HCT116 (cell line): ENCODE data around the gene OPN4.

ENCODE experiments used
- CEBPB ChIP-seq: IDR thresholded peaks from 2 replicates; pipeline ENCODE4 v1.6.1; 2012; ENCODE audit warnings: low read depth
- EGR1 ChIP-seq: IDR thresholded peaks from 2 replicates; pipeline ENCODE4 v1.6.1; 2012; ENCODE audit warnings: low read depth
- EZH2 ChIP-seq: fragments of 200-600 bp; sonication (generic); IDR thresholded peaks from 2 replicates; pipeline ENCODE4 v1.6.1; 2017; ENCODE audit warnings: antibody characterized with exemption, mixed run types
- POLR2A ChIP-seq: IDR thresholded peaks from 2 replicates; pipeline ENCODE4 v1.7.0; 2011; ENCODE audit warnings: borderline replicate concordance; ENCODE audit not compliant: insufficient read depth, insufficient read length; ENCODE audit errors: extremely low read depth
- POLR2AphosphoS5 ChIP-seq: IDR thresholded peaks from 2 replicates; pipeline ENCODE4 v1.6.1; 2011; ENCODE audit warnings: mild to moderate bottlenecking, low read depth, low read length, moderate library complexity
- RAD21 ChIP-seq: IDR thresholded peaks from 2 replicates; pipeline ENCODE4 v1.6.1; 2012; ENCODE audit warnings: low read depth, mild to moderate bottlenecking
- YY1 ChIP-seq: IDR thresholded peaks from 2 replicates; pipeline ENCODE4 v1.6.1; 2011; ENCODE audit warnings: low read length, low read depth, moderate library complexity, mild to moderate bottlenecking; ENCODE audit not compliant: insufficient replicate concordance; ENCODE audit errors: extremely low read depth
- ZNF274 ChIP-seq: fragments of 200-500 bp; sonication (Bioruptor generic); IDR thresholded peaks from 2 replicates; pipeline ENCODE4 v1.6.1; 2014; ENCODE audit warnings: mild to moderate bottlenecking, low read depth, low read length, inconsistent platforms
- TF ChIP-seq, protein P1 (sequence below), 3 experiments: fragments of 200-600 bp in 1 of 3; sonication (generic) in 1 of 3; IDR thresholded peaks in 2 of 3; conservative IDR thresholded peaks in 1 of 3; 2 replicates each; pipeline ENCODE4 v1.5.1; 2012 to 2017; ENCODE audit warnings: low read depth in 2 of 3, low read length in 2 of 3, antibody characterized with exemption in 1 of 3, borderline replicate concordance in 1 of 3, control low read depth in 1 of 3, mild to moderate bottlenecking in 1 of 3, mixed read lengths in 1 of 3, mixed run types in 1 of 3, moderate library complexity in 1 of 3; ENCODE audit not compliant: insufficient read depth in 1 of 3
- TF ChIP-seq, protein P2 (sequence below): IDR thresholded peaks from 2 replicates; pipeline ENCODE4 v1.6.1; 2012
- TF ChIP-seq, protein P3 (sequence below): IDR thresholded peaks from 2 replicates; pipeline ENCODE4 v1.6.1; 2012; ENCODE audit warnings: low read depth

DNA sequence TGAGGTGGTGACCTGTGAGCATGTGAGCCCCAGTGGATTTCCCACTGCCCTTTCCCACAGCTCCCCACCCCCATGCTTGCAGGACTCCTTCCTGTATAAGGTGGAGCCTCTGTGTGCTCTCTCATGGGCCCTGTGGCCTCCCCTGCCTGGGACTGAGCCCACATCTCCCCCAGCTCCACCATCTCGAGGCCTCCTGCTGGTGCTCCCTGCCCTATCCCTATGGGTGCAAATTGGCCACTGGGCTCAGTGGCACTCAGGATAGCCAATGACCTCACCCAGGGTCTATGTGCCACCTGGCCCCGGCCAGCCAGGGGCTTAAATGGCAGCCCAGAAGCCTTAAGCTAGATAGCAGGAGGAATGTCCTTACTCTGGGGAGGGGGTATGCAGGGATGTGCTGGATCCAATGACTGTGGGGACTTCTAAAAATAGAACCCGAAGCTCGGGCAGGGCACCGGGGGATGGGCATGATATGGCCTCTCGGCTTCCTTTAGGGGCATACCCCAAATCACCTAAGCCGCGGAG is 16.0 kb downstream of the OPN4 start:
- no peak for TF ChIP-seq CEBPB
- TF ChIP-seq YY1, result no peak
- no peak for TF ChIP-seq POLR2A
- no peak for TF ChIP-seq EGR1
- no peak for TF ChIP-seq ZNF274
- TF ChIP-seq, protein P1, sequence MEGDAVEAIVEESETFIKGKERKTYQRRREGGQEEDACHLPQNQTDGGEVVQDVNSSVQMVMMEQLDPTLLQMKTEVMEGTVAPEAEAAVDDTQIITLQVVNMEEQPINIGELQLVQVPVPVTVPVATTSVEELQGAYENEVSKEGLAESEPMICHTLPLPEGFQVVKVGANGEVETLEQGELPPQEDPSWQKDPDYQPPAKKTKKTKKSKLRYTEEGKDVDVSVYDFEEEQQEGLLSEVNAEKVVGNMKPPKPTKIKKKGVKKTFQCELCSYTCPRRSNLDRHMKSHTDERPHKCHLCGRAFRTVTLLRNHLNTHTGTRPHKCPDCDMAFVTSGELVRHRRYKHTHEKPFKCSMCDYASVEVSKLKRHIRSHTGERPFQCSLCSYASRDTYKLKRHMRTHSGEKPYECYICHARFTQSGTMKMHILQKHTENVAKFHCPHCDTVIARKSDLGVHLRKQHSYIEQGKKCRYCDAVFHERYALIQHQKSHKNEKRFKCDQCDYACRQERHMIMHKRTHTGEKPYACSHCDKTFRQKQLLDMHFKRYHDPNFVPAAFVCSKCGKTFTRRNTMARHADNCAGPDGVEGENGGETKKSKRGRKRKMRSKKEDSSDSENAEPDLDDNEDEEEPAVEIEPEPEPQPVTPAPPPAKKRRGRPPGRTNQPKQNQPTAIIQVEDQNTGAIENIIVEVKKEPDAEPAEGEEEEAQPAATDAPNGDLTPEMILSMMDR (IDR thresholded peaks at IDR 0.05 in 2 of 3, conservative IDR thresholded peaks at IDR 0.05 in 1 of 3; ENCODE audit: borderline replicate concordance in 1 of 3, insufficient read depth in 1 of 3, low read depth in 2 of 3, low read length in 2 of 3), result no peak
- TF ChIP-seq POLR2AphosphoS5, result no peak
- no peak for TF ChIP-seq EZH2
- no peak for TF ChIP-seq RAD21
- TF ChIP-seq, protein P2, sequence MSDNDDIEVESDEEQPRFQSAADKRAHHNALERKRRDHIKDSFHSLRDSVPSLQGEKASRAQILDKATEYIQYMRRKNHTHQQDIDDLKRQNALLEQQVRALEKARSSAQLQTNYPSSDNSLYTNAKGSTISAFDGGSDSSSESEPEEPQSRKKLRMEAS, result no peak
- TF ChIP-seq, protein P3, sequence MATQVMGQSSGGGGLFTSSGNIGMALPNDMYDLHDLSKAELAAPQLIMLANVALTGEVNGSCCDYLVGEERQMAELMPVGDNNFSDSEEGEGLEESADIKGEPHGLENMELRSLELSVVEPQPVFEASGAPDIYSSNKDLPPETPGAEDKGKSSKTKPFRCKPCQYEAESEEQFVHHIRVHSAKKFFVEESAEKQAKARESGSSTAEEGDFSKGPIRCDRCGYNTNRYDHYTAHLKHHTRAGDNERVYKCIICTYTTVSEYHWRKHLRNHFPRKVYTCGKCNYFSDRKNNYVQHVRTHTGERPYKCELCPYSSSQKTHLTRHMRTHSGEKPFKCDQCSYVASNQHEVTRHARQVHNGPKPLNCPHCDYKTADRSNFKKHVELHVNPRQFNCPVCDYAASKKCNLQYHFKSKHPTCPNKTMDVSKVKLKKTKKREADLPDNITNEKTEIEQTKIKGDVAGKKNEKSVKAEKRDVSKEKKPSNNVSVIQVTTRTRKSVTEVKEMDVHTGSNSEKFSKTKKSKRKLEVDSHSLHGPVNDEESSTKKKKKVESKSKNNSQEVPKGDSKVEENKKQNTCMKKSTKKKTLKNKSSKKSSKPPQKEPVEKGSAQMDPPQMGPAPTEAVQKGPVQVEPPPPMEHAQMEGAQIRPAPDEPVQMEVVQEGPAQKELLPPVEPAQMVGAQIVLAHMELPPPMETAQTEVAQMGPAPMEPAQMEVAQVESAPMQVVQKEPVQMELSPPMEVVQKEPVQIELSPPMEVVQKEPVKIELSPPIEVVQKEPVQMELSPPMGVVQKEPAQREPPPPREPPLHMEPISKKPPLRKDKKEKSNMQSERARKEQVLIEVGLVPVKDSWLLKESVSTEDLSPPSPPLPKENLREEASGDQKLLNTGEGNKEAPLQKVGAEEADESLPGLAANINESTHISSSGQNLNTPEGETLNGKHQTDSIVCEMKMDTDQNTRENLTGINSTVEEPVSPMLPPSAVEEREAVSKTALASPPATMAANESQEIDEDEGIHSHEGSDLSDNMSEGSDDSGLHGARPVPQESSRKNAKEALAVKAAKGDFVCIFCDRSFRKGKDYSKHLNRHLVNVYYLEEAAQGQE, result no peak
